ENCODE results near the gene EREG.

The EREG gene

GRCh38 chr4:74433541-74434172, 68.7 kb downstream of the EREG start:
- Histone ChIP-seq H3K9me3 (ENCODE audit: insufficient read depth, low read depth, low read length) (no peaks in the 10 kb centered on the region), H2BK120ac (ENCODE audit: insufficient read depth, low read length, poor library complexity) (peak overlapping the region; percentile 33)

DNA sequence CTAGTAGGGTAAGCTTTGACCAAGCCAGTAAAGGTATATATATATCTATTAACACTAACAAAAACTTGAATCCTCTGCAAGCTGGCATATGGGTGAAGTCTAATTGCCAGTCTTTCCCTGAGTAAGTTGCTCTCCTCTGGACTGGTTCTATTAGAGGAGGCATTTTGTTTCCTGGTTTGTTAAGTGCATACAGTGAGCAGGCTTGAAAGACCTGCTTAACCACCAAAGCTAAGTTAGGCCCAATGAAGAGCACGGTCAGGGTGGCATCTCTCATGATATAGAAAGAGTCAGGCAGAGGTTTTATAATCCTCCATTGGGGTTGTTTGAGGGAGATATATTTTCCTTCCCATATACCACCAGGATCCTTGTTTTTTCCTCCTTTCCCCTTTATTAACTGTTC, 70.4 kb downstream of the EREG start:
- Histone ChIP-seq H3K4me3 (ENCODE audit: low read depth, low read length) (no peak overlapping the region), H3K79me2 (ENCODE audit: control insufficient read depth, insufficient read depth, low read length, poor library complexity) (no peaks in the 10 kb centered on the region), H2AFZ (ENCODE audit: insufficient read depth, low read length, poor library complexity) (no peak overlapping the region), H3K9me3 (ENCODE audit: insufficient read depth, low read depth, low read length) (peaks cover 3% of the 10 kb centered on the region), H3K14ac (ENCODE audit: low read length) (no peak overlapping the region), H3K27ac (ENCODE audit: low read depth, low read length) (no peak overlapping the region), H4K12ac (ENCODE audit: low read depth, low read length) (no peak overlapping the region), H2BK12ac (ENCODE audit: low read length) (no peak overlapping the region), H3K4me2 (ENCODE audit: low read length) (no peak overlapping the region), H3K18ac (ENCODE audit: low read length) (no peak overlapping the region), H2BK120ac (ENCODE audit: insufficient read depth, low read length, poor library complexity) (no peak overlapping the region), H3K4ac (ENCODE audit: low read depth, low read length) (no peak overlapping the region), H4K8ac (ENCODE audit: low read depth, low read length) (no peak overlapping the region), H3K36me3 (ENCODE audit: control insufficient read depth in 1 of 2, insufficient read depth in 2 of 2, low read length in 2 of 2) (no peaks in the 10 kb centered on the region), H2AK5ac (ENCODE audit: low read length) (no peak overlapping the region), H2BK5ac (ENCODE audit: low read depth, low read length, poor library complexity) (no peak overlapping the region), H4K91ac (ENCODE audit: low read depth, low read length) (no peak overlapping the region), H3K27me3 (ENCODE audit: insufficient read depth, low read length) (no peaks in the 10 kb centered on the region), H3K79me1 (ENCODE audit: low read length) (no peaks in the 10 kb centered on the region), H3K4me1 (ENCODE audit: control insufficient read depth in 1 of 2, insufficient read depth in 2 of 2, low read length in 2 of 2) (no peaks in the 10 kb centered on the region), H3K9ac (ENCODE audit: low read length) (no peak overlapping the region), H3K23ac (ENCODE audit: low read length) (no peak overlapping the region)
- no peak for DNase-seq
- no CpG with 5 or more reads among the region's 1 CpG for WGBS (ENCODE audit: extremely low coverage, insufficient coverage, insufficient read length)

More at GRCh38 chr4:74433541-74434172, 68.7 kb downstream of the EREG start:
- Histone ChIP-seq H3K23ac (ENCODE audit: low read length) (no peak overlapping the region), H3K18ac (ENCODE audit: low read length) (no peak overlapping the region), H3K27me3 (ENCODE audit: insufficient read depth, low read length) (no peaks in the 10 kb centered on the region), H2BK12ac (ENCODE audit: low read length) (no peak overlapping the region), H3K27ac (ENCODE audit: low read depth, low read length) (no peak overlapping the region), H2BK5ac (ENCODE audit: low read depth, low read length, poor library complexity) (no peak overlapping the region), H3K4me3 (ENCODE audit: low read depth, low read length) (no peak overlapping the region), H2AK5ac (ENCODE audit: low read length) (no peak overlapping the region), H3K9ac (ENCODE audit: low read length) (no peak overlapping the region), H4K91ac (ENCODE audit: low read depth, low read length) (no peak overlapping the region), H3K79me2 (ENCODE audit: control insufficient read depth, insufficient read depth, low read length, poor library complexity) (no peaks in the 10 kb centered on the region), H4K8ac (ENCODE audit: low read depth, low read length) (no peak overlapping the region), H3K4me1 (ENCODE audit: control insufficient read depth in 1 of 2, insufficient read depth in 2 of 2, low read length in 2 of 2) (no peaks in the 10 kb centered on the region), H3K14ac (ENCODE audit: low read length) (no peak overlapping the region), H3K36me3 (ENCODE audit: control insufficient read depth in 1 of 2, insufficient read depth in 2 of 2, low read length in 2 of 2) (no peaks in the 10 kb centered on the region), H3K4me2 (ENCODE audit: low read length) (no peak overlapping the region), H4K12ac (ENCODE audit: low read depth, low read length) (no peak overlapping the region), H3K79me1 (ENCODE audit: low read length) (no peaks in the 10 kb centered on the region), H3K4ac (ENCODE audit: low read depth, low read length) (no peak overlapping the region), H2AFZ (ENCODE audit: insufficient read depth, low read length, poor library complexity) (no peak overlapping the region)
- WGBS (ENCODE audit: extremely low coverage, insufficient coverage, insufficient read length) = no CpG with 5 or more reads among the region's 7 CpGs
- no peak for DNase-seq

DNA sequence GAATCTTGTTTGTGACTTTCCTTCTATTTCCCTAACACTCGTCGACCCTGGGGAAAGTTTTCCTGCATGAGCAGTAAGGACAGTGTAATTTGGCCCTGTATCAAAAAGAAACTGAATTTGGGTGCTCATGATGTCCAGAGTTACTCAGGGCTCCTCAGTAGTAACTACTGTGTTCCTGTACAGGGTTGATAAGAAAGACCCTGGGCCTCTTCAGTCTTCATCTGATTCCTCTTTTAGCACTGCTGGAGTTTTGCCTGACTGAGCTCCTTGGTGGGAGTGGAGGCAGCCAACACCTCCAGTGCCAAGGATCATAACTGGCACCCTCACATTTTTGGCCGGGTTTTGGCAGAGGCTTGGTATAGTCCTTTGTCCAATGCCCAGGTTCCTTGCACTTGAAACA, 72.9 kb downstream of the EREG start:
- Histone ChIP-seq H3K18ac (ENCODE audit: low read length) (no peak overlapping the region), H4K91ac (ENCODE audit: low read depth, low read length) (no peak overlapping the region), H2BK12ac (ENCODE audit: low read length) (no peak overlapping the region), H3K4me1 (ENCODE audit: control insufficient read depth in 1 of 2, insufficient read depth in 2 of 2, low read length in 2 of 2) (no peaks in the 10 kb centered on the region), H2AFZ (ENCODE audit: insufficient read depth, low read length, poor library complexity) (no peak overlapping the region), H3K79me1 (ENCODE audit: low read length) (no peaks in the 10 kb centered on the region), H3K23ac (ENCODE audit: low read length) (no peak overlapping the region), H3K36me3 (ENCODE audit: control insufficient read depth in 1 of 2, insufficient read depth in 2 of 2, low read length in 2 of 2) (no peaks in the 10 kb centered on the region), H2BK5ac (ENCODE audit: low read depth, low read length, poor library complexity) (no peak overlapping the region), H3K9ac (ENCODE audit: low read length) (no peak overlapping the region), H3K79me2 (ENCODE audit: control insufficient read depth, insufficient read depth, low read length, poor library complexity) (no peaks in the 10 kb centered on the region), H4K12ac (ENCODE audit: low read depth, low read length) (no peak overlapping the region), H2BK120ac (ENCODE audit: insufficient read depth, low read length, poor library complexity) (no peak overlapping the region), H3K9me3 (ENCODE audit: insufficient read depth, low read depth, low read length) (peaks cover 4% of the 10 kb centered on the region), H3K14ac (ENCODE audit: low read length) (no peak overlapping the region), H3K27ac (ENCODE audit: low read depth, low read length) (no peak overlapping the region), H3K4ac (ENCODE audit: low read depth, low read length) (no peak overlapping the region), H3K4me3 (ENCODE audit: low read depth, low read length) (no peak overlapping the region), H4K8ac (ENCODE audit: low read depth, low read length) (no peak overlapping the region), H3K27me3 (ENCODE audit: insufficient read depth, low read length) (no peaks in the 10 kb centered on the region), H3K4me2 (ENCODE audit: low read length) (no peak overlapping the region), H2AK5ac (ENCODE audit: low read length) (no peak overlapping the region)
- no CpG with 5 or more reads among the region's 3 CpGs for WGBS (ENCODE audit: extremely low coverage, insufficient coverage, insufficient read length)
- DNase-seq = no peak

Data from trophoblast cell (in vitro differentiated cells and primary cell).